B cell (primary cell): ENCODE measurements around the gene XRCC6. TPM values are rescaled to one million over a fixed set of nuclear protein-coding genes. Genes with fewer than 3 reads are reported as not detected.

Source experiments
- ATAC-seq: fragments of 200-7000 bp; cut with Tn5 transposase; one replicate; pipeline ENCODE4 v1.10.0; 2021; ENCODE audit warnings: low read depth, mild to moderate bottlenecking, moderate number of reproducible peaks, moderate library complexity
- CTCF ChIA-PET: fragments of 350-600 bp; sonication (Branson Sonifier 250); formaldehyde crosslinking; loops from one replicate; lab custom pipeline; 2021; ENCODE audit warnings: antibody characterized with exemption, inconsistent platforms; lab: Charles Lee
- POLR2A ChIA-PET: fragments of 350-600 bp; sonication (Branson Sonifier 250); formaldehyde crosslinking; loops from one replicate; lab custom pipeline; 2021; ENCODE audit warnings: antibody characterized with exemption; lab: Charles Lee
- DNase-seq: peaks from one replicate; pipeline ENCODE4 v3.0.0; 2013
- H2AFZ ChIP-seq: 2 replicates; pipeline ENCODE4 v1.6.1; 2012; ENCODE audit warnings: mild to moderate bottlenecking, low read depth, low read length; ENCODE audit not compliant: insufficient read depth, poor library complexity, severe bottlenecking
- H3K27ac ChIP-seq, 2 donors: 1 replicate in 1 of 2; 2 replicates in 1 of 2; pipeline ENCODE4 v1.5.1; 2012 to 2013; ENCODE audit warnings: low read length in 2 of 2, mild to moderate bottlenecking in 2 of 2, moderate library complexity in 1 of 2
- H3K27me3 ChIP-seq, 4 experiments: fragments of 200-600 bp in 1 of 4; sonication (generic) in 1 of 4; replicated peaks in 1 of 4; 1 replicate in 2 of 4; 2 replicates in 2 of 4; pipeline versions ENCODE4 v1.6.1 to v1.7.0; 2013 to 2016; ENCODE audit warnings: low read length in 3 of 4, mild to moderate bottlenecking in 2 of 4, mixed read lengths in 1 of 4, moderate library complexity in 1 of 4; ENCODE audit not compliant: insufficient read depth in 4 of 4, control insufficient read depth in 3 of 4; ENCODE audit errors: control extremely low read depth in 1 of 4
- H3K36me3 ChIP-seq, 2 experiments: replicated peaks in 1 of 2; 1 replicate in 1 of 2; 2 replicates in 1 of 2; pipeline versions ENCODE4 v1.6.1 to v1.7.1; 2013; ENCODE audit warnings: low read length in 1 of 2; ENCODE audit not compliant: insufficient read depth in 2 of 2, control insufficient read depth in 1 of 2; ENCODE audit errors: control extremely low read depth in 1 of 2, extremely low read depth in 1 of 2
- H3K4me1 ChIP-seq, 2 donors: fragments of 200-600 bp in 1 of 2; sonication (generic) in 1 of 2; 1 replicate in 1 of 2; 2 replicates in 1 of 2; pipeline versions ENCODE4 v1.5.1 to v1.6.1; 2013 to 2017; ENCODE audit warnings: low read length in 2 of 2; ENCODE audit not compliant: control insufficient read depth in 2 of 2, insufficient read depth in 2 of 2
- H3K4me2 ChIP-seq: replicated peaks from 2 replicates; pipeline ENCODE3; 2012; ENCODE audit warnings: mild to moderate bottlenecking, low read depth, low read length; ENCODE audit not compliant: poor library complexity, severe bottlenecking
- H3K4me3 ChIP-seq, 5 experiments: fragments of 200-600 bp in 1 of 5; sonication (generic) in 1 of 5; 1 replicate in 3 of 5; 2 replicates in 2 of 5; pipeline versions ENCODE4 v1.5.1 to v1.7.0; 2011 to 2016; ENCODE audit warnings: low read length in 4 of 5, mild to moderate bottlenecking in 4 of 5, low read depth in 2 of 5, control low read depth in 1 of 5, moderate library complexity in 1 of 5; ENCODE audit not compliant: insufficient read depth in 1 of 5; ENCODE audit errors: control extremely low read depth in 1 of 5, extremely low read depth in 1 of 5
- H3K79me2 ChIP-seq: fragments of 200-600 bp; sonication (generic); one replicate; pipeline ENCODE4 v1.6.0; 2016; ENCODE audit warnings: low read length; ENCODE audit not compliant: control insufficient read depth, insufficient read depth
- H3K9ac ChIP-seq: fragments of 200-600 bp; sonication (generic); 2 replicates; pipeline ENCODE4 v1.6.1; 2017; ENCODE audit warnings: mild to moderate bottlenecking, low read length, moderate library complexity
- H3K9me3 ChIP-seq, 3 donors: one replicate each; pipeline versions ENCODE4 v1.6.1 to v1.7.1; 2013; ENCODE audit warnings: low read length in 2 of 3; ENCODE audit not compliant: control insufficient read depth in 2 of 3, insufficient read depth in 1 of 3; ENCODE audit errors: control extremely low read depth in 1 of 3
- H4K20me1 ChIP-seq: 2 replicates; pipeline ENCODE4 v1.6.0; 2012; ENCODE audit warnings: mild to moderate bottlenecking, low read length; ENCODE audit not compliant: insufficient read depth, control insufficient read depth, poor library complexity, severe bottlenecking
- H3K27ac Mint-ChIP-seq: one replicate; pipeline ENCODE4 v1.8.0; 2021; ENCODE audit warnings: mixed read lengths
- H3K27me3 Mint-ChIP-seq: one replicate; pipeline ENCODE4 v1.8.0; 2021; ENCODE audit warnings: mixed read lengths
- H3K4me1 Mint-ChIP-seq: one replicate; pipeline ENCODE4 v1.8.0; 2021; ENCODE audit warnings: mixed read lengths
- H3K4me3 Mint-ChIP-seq: one replicate; pipeline ENCODE4 v1.8.0; 2021; ENCODE audit warnings: mixed read lengths
- H3K9me3 Mint-ChIP-seq: one replicate; pipeline ENCODE4 v1.8.0; 2022; ENCODE audit warnings: mixed read lengths; ENCODE audit not compliant: insufficient read depth
- EZH2 ChIP-seq: IDR thresholded peaks from 2 replicates; pipeline ENCODE4 v1.6.1; 2012; ENCODE audit warnings: borderline replicate concordance, low read depth, mild to moderate bottlenecking, moderate library complexity, low read length; ENCODE audit not compliant: insufficient read depth, poor library complexity, severe bottlenecking
- WGBS: methylation state at CpG from one replicate; pipeline ENCODE4 v1.1.5; 2013; ENCODE audit warnings: missing lambda C conversion rate; ENCODE audit not compliant: insufficient coverage; 5-methylcytosine and 5-hydroxymethylcytosine counted together
- intact Hi-C: fragments of 100-400 bp; cut with micrococcal nuclease; formaldehyde crosslinking; loops from one replicate; pipeline ENCODE4 v1.10.0; 2022
- polyA plus RNA-seq: library from polyadenylated mRNA; depleted of rRNA; stranded (reverse); fragments of >200 nt; gene quantifications from 2 replicates; pipeline ENCODE4 v1.2.3, GENCODE V29; 2012
- total RNA-seq, 2 donors: library from RNA; stranded (reverse); fragments of 120-200 nt in 1 of 2; gene quantifications; 1 replicate in 1 of 2; 2 replicates in 1 of 2; pipeline versions ENCODE4 v1.2.3 to v1.2.4, GENCODE V29; 2013 to 2022
- TF ChIP-seq, protein P1 (sequence below): fragments of 200-600 bp; IDR thresholded peaks from one replicate; pipeline ENCODE4 v1.8.0; 2022; ENCODE audit warnings: antibody characterized with exemption, mild to moderate bottlenecking

Gene XRCC6
- total and polyA plus RNA-seq, 2 donors (not counting 1 experiment from before 2014, with no cell fraction given), result 55.4 to 180 TPM

DNA sequence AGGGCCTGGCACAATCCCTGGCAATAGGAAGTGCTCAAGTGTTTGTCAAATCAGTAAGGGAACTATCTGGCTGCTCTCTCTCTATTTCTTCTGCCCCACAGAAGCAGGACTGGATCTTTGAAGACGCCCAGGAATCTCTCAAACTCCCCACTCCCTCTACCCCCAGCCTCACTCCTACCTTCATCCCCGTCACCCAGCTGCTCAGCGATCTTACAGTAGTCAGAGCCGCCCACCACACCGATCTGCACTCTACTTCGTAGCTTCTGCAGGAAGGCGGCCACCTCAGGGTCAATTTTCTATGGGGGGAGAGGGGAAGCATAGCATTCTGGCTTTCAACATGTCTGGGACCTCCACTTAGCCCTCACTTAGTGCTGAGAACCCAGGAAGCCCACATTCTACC is 35.2 kb upstream of the XRCC6 start:
- WGBS, result 91% methylated on average over 2 of the region's 7 CpGs
- H3K27me3 Mint-ChIP-seq, result no peaks in the 10 kb centered on the region
- no peak overlapping the region for H3K4me3 Mint-ChIP-seq
- Histone ChIP-seq H3K79me2 (peaks cover 3% of the 10 kb centered on the region), H3K27ac (no peak overlapping the region), H3K27me3 (no peaks in the 10 kb centered on the region), H3K4me2 (no peak overlapping the region), H3K36me3 (peaks cover 0 to 9% of the 10 kb centered on the region in 2 experiments), H2AFZ (no peak overlapping the region), H3K9me3 (no peaks in the 10 kb centered on the region), H3K4me1 (peaks cover 6 to 18% of the 10 kb centered on the region in 2 donors), H4K20me1 (no peaks in the 10 kb centered on the region), H3K9ac (no peak overlapping the region), H3K4me3 (no peak overlapping the region)
- H3K9me3 Mint-ChIP-seq, result no peaks in the 10 kb centered on the region
- DNase-seq, result no peak
- CTCF ChIA-PET, result interaction anchor here (0.5 kb wide), 1 partner anchor 38 kb away, joined by 3 read pairs; no protein-coding TSS in a partner anchor
- POLR2A ChIA-PET, result no interaction called here
- peaks cover 13% of the 10 kb centered on the region for H3K4me1 Mint-ChIP-seq
- TF ChIP-seq, protein P1, sequence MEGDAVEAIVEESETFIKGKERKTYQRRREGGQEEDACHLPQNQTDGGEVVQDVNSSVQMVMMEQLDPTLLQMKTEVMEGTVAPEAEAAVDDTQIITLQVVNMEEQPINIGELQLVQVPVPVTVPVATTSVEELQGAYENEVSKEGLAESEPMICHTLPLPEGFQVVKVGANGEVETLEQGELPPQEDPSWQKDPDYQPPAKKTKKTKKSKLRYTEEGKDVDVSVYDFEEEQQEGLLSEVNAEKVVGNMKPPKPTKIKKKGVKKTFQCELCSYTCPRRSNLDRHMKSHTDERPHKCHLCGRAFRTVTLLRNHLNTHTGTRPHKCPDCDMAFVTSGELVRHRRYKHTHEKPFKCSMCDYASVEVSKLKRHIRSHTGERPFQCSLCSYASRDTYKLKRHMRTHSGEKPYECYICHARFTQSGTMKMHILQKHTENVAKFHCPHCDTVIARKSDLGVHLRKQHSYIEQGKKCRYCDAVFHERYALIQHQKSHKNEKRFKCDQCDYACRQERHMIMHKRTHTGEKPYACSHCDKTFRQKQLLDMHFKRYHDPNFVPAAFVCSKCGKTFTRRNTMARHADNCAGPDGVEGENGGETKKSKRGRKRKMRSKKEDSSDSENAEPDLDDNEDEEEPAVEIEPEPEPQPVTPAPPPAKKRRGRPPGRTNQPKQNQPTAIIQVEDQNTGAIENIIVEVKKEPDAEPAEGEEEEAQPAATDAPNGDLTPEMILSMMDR, result no peak
- no peak for TF ChIP-seq EZH2
- intact Hi-C loops, result no loop called here
- no peak for ATAC-seq
- no peak overlapping the region for H3K27ac Mint-ChIP-seq

DNA sequence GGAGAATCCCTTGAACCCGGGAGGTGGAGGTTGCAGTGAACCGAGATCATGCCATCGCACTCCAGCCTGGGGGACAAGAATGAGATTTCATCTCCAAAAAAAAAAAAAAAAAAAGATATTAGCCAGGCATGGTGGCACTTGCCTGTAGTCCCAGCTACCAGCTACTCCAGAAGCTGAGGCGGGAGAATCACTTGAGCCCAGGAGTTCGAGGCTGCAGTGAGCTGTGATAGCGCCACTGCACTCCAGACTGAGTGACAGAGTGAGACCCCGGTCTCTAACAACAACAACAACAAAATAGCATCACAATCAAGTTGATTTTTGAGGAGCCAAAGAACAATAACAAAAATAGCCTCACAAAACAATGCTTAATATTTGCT is 33.8 kb upstream of the XRCC6 start:
- Mint-ChIP-seq H3K4me1 (peaks cover 13% of the 10 kb centered on the region), H3K27me3 (no peaks in the 10 kb centered on the region), H3K27ac (no peak overlapping the region), H3K4me3 (no peak overlapping the region), H3K9me3 (no peaks in the 10 kb centered on the region)
- CTCF ChIA-PET, result interaction anchor here (0.7 kb wide), 1 partner anchor 189 kb away, joined by 3 read pairs; no protein-coding TSS in a partner anchor
- Histone ChIP-seq H3K27ac (no peak overlapping the region), H3K4me1 (peaks cover 6 to 18% of the 10 kb centered on the region in 2 donors), H2AFZ (no peak overlapping the region), H3K36me3 (peaks cover 0 to 9% of the 10 kb centered on the region in 2 experiments), H4K20me1 (no peaks in the 10 kb centered on the region), H3K4me3 (no peak overlapping the region), H3K9me3 (no peaks in the 10 kb centered on the region), H3K27me3 (no peaks in the 10 kb centered on the region), H3K9ac (no peak overlapping the region), H3K79me2 (peaks cover 3% of the 10 kb centered on the region), H3K4me2 (no peak overlapping the region)
- WGBS, result 98% methylated on average over 7 of the region's 7 CpGs
- ATAC-seq (no peak), DNase-seq (no peak)
- TF ChIP-seq EZH2, result no peak
- TF ChIP-seq, protein P1, result no peak
- intact Hi-C loops, result no loop called here
- POLR2A ChIA-PET, result no interaction called here
